Thyroid gland (tissue), 4 donors: ENCODE results near the gene GRAMD1A.

Source experiments
- POLR2A ChIP-seq, 2 donors: fragments of 450-650 bp; IDR thresholded peaks; one replicate each; pipeline ENCODE4 v1.6.1; 2017; ENCODE audit warnings: antibody characterized with exemption in 2 of 2, mild to moderate bottlenecking in 2 of 2, moderate library complexity in 1 of 2
- TF ChIP-seq, protein P1 (sequence below), 6 experiments: fragments of 200-600 bp in 3 of 6; fragments of 450-650 bp in 3 of 6; sonication (generic) in 3 of 6; IDR thresholded peaks; one replicate each; pipeline ENCODE4 v1.5.1; 2016 to 2019; ENCODE audit warnings: antibody characterized with exemption in 6 of 6, mild to moderate bottlenecking in 2 of 6, inconsistent platforms in 1 of 6, moderate library complexity in 1 of 6

GRCh38 chr19:35055715-35056179 lies 55.6 kb downstream of the GRAMD1A start:
- TF ChIP-seq, protein P1, sequence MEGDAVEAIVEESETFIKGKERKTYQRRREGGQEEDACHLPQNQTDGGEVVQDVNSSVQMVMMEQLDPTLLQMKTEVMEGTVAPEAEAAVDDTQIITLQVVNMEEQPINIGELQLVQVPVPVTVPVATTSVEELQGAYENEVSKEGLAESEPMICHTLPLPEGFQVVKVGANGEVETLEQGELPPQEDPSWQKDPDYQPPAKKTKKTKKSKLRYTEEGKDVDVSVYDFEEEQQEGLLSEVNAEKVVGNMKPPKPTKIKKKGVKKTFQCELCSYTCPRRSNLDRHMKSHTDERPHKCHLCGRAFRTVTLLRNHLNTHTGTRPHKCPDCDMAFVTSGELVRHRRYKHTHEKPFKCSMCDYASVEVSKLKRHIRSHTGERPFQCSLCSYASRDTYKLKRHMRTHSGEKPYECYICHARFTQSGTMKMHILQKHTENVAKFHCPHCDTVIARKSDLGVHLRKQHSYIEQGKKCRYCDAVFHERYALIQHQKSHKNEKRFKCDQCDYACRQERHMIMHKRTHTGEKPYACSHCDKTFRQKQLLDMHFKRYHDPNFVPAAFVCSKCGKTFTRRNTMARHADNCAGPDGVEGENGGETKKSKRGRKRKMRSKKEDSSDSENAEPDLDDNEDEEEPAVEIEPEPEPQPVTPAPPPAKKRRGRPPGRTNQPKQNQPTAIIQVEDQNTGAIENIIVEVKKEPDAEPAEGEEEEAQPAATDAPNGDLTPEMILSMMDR (IDR thresholded peaks at IDR 0.05): no peak
- no peak for TF ChIP-seq POLR2A (IDR thresholded peaks at IDR 0.05)
